Measurements from ENCODE around the gene PRKCA.
"Not testable (repeated sequence)": the region's sequence is repeated elsewhere in the genome, so short reads cannot be mapped to it uniquely, and the experiment has no call there.

Gene PRKCA

GRCh38 chr17:66301864-66302741 is at the start of gene PRKCA:
Gene PRKCA, plus strand, starts transcription at chr17:66302613.
- DNase-seq (ENCODE audit: low spot score), result peak; percentile 83

GRCh38 chr17:66253458-66253857 is 49.0 kb upstream of the PRKCA start:
- not testable (repeated sequence) for DNase-seq (ENCODE audit: low spot score)

- DNase-seq (ENCODE audit: low spot score), result peak; percentile 26
These were observed 47.3 kb upstream of the PRKCA start for GRCh38 chr17:66255112-66255511.

- no peak for DNase-seq (ENCODE audit: low spot score)
These were observed 46.9 kb upstream of the PRKCA start for GRCh38 chr17:66255527-66255971.

DNA sequence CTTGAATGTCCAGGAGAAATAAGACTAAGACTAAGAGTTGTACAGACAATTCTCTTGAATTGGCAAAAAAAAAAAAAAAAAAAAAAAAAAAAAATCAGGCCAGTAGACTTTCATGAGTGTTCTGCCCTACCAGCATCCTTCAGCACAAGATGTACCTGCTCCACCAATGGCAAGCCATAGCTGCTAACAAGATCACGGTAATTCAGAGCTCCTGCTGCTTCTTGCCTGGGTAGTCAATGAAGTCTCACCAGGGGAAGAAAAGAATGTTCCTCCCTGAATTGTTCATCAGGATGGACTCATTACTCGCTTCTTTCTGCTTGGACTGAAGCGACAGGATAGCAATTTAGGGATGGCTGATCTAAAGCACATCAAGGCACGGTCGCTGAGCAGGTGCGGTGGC is 42.1 kb upstream of the PRKCA start:
- no peak for DNase-seq (ENCODE audit: low spot score)

GRCh38 chr17:66260688-66261087 is 41.7 kb upstream of the PRKCA start:
- DNase-seq (ENCODE audit: low spot score), result no peak

- no peak for DNase-seq (ENCODE audit: low spot score)
These were observed 39.6 kb upstream of the PRKCA start for GRCh38 chr17:66262767-66263166.

DNA sequence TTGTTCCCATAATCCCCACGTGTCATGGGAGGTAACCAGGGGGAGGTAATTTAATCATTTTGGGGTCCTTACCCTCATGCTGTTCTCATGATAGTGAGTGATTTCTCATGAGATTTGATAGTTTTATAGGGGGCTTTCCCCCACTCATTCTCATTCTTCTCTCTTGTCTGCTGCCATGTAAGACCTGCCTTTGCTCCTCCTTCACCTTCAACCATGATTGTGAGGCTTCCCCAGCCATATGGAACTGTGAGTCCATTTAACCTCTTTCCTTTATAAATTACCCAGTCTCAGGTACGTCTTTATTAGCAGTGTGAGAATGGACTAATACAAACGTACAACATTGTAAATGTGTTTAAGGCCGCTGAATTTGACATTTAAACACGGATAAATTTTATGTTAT is 37.7 kb upstream of the PRKCA start:
- DNase-seq (ENCODE audit: low spot score), result no peak

DNA sequence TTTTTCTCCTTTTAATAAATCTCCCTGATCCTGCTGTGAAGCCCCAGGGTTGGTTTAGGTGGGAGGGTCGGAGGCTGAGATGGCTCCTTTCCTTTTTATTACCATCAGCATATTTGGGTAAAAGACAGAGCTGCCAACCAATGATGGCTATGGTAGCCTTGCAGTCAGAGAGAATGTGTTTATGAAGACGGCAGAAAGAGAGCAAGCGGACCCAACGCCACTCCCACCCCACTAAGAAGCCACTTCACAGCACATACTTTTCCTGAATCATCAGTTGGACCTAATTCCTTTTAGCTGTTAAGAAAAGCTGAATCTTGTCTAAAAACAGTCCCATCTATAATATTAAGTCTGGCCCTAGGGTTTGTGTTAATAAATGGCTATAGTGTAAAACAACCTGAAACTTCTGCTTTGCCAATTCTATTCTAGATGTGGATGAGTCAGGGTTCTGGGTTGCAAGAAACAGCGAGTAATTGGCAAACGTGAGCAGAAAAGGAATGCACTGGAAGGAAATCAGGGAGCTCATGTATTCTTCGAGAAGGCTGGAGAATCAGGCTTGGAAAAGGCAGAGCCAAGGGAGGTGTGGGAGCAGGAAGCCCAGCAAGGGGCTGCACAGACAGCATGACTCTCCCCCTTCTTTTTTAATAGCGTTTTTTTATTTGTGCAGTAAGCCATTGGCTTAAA is 34.0 kb upstream of the PRKCA start:
- no peak for DNase-seq (ENCODE audit: low spot score)

- no peak for DNase-seq (ENCODE audit: low spot score)
These were observed 32.3 kb upstream of the PRKCA start for GRCh38 chr17:66270106-66270505.

GRCh38 chr17:66271512-66271911 is 30.9 kb upstream of the PRKCA start:
- no peak for DNase-seq (ENCODE audit: low spot score)

GRCh38 chr17:66272811-66273585 is 29.4 kb upstream of the PRKCA start:
- DNase-seq (ENCODE audit: low spot score), result no peak

DNA sequence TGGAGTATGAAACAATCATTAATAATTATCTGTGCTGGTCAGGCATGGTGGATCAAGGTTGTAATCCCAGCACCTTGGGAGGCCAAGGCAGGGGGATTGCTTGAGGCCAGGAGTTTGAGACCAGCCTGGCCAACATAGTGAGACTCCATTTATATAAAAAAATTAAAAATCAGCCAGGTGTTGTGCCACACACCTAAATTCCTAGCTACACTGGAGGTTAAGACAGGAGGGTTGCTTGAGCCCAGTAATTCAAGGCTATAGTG is 28.9 kb upstream of the PRKCA start:
- DNase-seq (ENCODE audit: low spot score), result no peak

- no peak for DNase-seq (ENCODE audit: low spot score)
These were observed 26.8 kb upstream of the PRKCA start for GRCh38 chr17:66275651-66276050.

- DNase-seq (ENCODE audit: low spot score), result no peak
These were observed 26.0 kb upstream of the PRKCA start for GRCh38 chr17:66276328-66276937.

GRCh38 chr17:66277191-66277590 is 25.2 kb upstream of the PRKCA start:
- no peak for DNase-seq (ENCODE audit: low spot score)

GRCh38 chr17:66281661-66282369 is 20.6 kb upstream of the PRKCA start:
- no peak for DNase-seq (ENCODE audit: low spot score)

- DNase-seq (ENCODE audit: low spot score), result no peak
These were observed 19.0 kb upstream of the PRKCA start for GRCh38 chr17:66283296-66283934.

DNA sequence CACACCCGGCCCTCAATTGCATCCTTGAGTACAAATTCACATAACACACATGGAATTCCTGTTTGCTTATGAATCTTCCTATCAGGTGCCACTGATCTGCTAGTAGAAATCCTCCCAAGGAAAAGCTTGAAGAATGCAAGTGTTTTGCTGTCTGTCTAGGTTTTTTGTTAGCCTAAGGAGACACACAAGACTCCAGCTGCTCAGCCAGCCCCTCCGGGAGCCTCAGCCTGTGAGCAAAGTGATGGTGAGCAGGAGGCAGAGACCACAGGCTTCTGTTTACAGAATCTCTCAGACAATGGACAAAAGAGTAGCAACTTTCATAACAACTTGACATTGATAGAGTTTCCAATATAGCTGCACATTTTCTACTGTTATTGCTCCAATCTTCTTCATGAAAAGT is 18.4 kb upstream of the PRKCA start:
- DNase-seq (ENCODE audit: low spot score), result no peak

DNA sequence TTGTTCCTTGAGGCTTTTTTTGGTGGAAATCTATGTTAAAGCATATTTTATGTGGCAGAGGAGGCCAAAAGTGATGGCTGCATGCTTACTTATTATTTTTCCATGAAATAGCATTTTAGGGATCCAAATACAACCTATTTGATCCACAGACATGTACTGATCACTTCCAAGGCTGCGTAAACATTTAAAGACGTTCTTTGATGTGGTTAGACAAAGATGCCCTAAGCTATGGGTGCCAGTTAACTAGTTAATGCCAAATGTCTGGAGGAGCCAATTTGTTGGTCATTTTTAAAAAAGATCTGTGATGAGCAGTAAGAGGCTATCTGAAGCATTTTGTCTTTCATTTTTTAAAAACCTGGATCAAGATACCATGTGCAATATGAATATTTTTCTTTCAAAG is 17.3 kb upstream of the PRKCA start:
- no peak for DNase-seq (ENCODE audit: low spot score)

DNA sequence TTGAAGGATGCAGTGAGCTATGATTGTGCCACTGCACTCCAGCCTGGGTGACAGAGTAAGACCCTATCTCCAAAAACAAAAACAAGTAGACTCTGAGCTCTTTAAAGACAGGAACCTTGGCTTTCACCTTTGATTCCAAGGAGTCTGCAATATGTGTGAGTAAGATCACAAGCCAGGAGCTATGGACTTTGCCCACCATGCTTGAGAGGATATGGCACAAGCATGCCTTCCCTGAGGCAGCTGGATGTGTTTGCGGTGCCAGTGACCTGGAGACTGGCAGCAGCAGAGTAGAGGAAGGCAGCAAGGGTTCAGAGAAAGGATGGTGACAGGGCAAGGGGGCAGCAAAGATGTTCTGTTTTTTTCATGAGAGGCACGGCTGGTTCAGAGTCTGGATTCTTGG is 14.5 kb upstream of the PRKCA start:
- DNase-seq (ENCODE audit: low spot score), result no peak

Data from germinal center (tissue), 1 donor.